Activated CD4-positive, alpha-beta T cell treated with anti-CD3 and anti-CD28 coated beads, Interleukin-2, amount 50 U/mL, for 16 hours (primary cell): Measurements from ENCODE around the gene GUCY2D.

ENCODE experiments used
- DNase-seq: peaks from one replicate; pipeline ENCODE4 v3.0.0-alpha.2; 2020

The GUCY2D gene

GRCh38 chr17:8068736-8069586 is 66.5 kb downstream of the GUCY2D start:
- no peak for DNase-seq

GRCh38 chr17:8069587-8069860 is 67.1 kb downstream of the GUCY2D start:
- no peak for DNase-seq
